HG03095 (cell line): ENCODE data around the gene ZC3H14.
"Not testable (repeated sequence)": the region's sequence is repeated elsewhere in the genome, so short reads cannot be mapped to it uniquely, and the experiment has no call there.

Experiments used
- ATAC-seq: cut with Tn5 transposase; IDR thresholded peaks from one replicate; pipeline ENCODE4 v1.9.1; 2021; ENCODE audit warnings: moderate library complexity; ENCODE audit not compliant: unreplicated experiment

The ZC3H14 gene

GRCh38 chr14:88562831-88563686 is at the start of gene ZC3H14:
Gene ZC3H14 (plus strand): TSS chr14:88563037. CDS start chr14:88563134, 97 bp downstream.
- ATAC-seq, result peak; percentile 92

GRCh38 chr14:88515499-88516221 is 47.2 kb upstream of the ZC3H14 start:
- ATAC-seq, result no peak

DNA sequence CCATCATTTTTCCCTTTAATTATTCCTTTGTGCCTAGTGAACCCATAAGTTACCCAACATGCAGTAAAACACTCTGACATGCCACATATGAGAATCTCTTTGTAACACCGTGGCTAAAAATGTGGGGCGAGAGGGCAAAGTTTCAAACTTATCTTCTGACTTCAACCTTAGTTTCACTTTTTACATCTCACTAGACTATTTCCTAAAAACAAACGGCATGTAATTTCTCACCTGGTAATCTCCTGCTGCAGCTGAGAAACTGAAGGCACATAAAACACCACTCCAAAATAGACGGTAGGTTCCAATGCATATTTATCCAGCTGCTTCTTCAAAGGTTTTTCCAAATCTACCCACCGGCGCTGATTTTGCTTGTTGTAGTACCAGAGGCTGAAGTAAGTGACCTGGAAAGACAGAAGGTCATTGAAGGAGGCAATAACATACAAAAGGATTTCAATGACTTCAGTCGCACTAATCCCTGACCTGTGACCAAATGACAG is 45.9 kb upstream of the ZC3H14 start:
- no peak for ATAC-seq

- ATAC-seq, result no peak
Observed at GRCh38 chr14:88518592-88519512, 44.0 kb upstream of the ZC3H14 start.

GRCh38 chr14:88519907-88520306 is 42.9 kb upstream of the ZC3H14 start:
- no peak for ATAC-seq

DNA sequence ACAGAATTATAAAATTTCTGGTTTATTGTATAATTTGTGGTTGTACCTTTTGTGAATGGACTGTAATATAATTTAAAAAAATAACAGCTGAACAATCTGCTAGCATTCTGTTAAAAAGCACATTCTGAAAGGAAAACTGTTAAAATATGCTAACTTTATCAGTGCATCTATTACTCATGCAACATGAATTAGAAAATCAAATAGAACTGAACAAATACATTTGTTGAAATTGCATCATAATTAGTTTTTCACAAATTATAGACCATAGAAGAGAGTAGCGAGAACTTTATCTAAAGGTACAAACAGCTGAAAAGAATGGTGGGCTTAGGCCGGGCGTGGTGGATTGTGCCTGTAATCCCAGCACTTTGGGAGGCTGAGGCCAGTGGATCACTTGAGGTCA is 41.0 kb upstream of the ZC3H14 start:
- no peak for ATAC-seq

- no peak for ATAC-seq
Observed at GRCh38 chr14:88522393-88522792, 40.4 kb upstream of the ZC3H14 start.

DNA sequence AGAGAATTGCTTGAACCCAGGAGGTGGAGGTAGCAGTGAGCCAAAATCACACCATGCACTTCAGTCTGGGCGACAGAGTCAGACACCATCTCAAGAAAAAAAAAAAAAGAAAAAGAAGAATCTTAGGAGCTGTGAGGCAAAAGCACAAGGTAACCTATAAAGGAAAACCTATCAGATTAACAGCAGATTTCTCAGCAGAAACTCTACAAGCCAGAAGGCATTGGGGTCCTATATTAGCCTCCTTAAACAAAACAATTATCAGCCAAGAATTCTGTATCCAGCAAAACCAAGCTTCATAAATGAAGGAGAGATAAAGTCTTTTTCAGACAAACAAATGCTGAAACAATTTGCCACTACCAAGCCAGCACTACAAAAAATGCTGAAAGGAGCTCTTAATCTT is 32.9 kb upstream of the ZC3H14 start:
- ATAC-seq, result not testable (repeated sequence)

GRCh38 chr14:88533064-88533602 is 29.7 kb upstream of the ZC3H14 start:
- ATAC-seq, result no peak

DNA sequence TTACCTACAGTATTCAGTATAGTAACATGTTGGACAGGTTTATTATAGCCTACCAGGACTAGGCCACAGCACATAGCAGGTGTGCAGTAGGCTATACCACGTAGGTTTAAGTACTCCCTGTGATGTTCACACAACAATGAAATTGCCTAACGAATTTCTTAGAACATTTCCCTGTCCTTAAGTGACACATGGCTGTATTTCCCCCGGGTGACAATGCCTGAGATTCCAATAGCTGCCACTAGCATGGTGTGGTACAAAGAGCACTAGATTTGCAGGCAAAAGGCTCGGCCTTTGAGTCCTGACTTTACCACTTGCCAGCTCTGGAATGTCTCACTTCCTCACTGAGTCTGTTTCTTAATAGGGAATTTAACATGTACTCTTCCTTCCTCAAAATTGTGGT is 27.7 kb upstream of the ZC3H14 start:
- no peak for ATAC-seq

GRCh38 chr14:88535813-88536212 is 27.0 kb upstream of the ZC3H14 start:
- no peak for ATAC-seq

DNA sequence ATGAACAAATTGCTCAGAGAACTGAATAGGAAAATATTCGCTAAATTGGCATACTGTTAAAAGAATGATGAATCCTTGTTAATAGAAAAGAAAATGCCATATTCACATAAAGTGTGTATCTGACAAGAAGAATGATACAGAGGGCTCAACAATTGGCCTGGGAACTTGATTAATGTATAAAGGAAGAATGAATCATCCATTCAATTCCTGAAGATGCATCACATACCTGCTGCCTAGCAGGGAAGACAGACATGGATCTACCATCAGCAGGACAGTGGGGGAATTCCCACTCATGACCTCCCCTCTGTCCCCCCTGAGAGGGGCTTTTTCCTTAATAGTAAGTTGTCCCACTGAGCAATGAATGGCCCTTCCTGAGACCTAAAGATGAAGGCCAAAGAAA is 21.5 kb upstream of the ZC3H14 start:
- no peak for ATAC-seq

GRCh38 chr14:88542857-88543795 is 19.7 kb upstream of the ZC3H14 start:
- no peak for ATAC-seq

DNA sequence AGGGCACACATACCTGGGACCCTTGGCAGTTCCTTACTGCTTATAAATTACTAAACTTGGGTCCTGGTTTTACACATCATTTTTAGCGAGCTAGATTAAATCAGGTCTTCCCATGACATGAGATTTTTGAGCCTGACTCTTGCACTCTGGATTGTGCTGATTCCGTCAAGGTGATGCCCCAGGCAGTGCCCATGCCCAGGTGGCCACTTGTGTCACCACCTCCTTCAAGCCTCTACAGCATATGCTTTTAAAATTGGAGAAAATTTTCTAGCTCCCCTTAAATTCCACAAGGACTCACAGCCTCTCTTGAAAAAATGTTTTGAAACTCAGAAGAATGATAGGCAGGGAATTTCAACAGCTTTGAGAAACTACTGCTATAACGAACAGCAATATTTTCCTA is 17.6 kb upstream of the ZC3H14 start:
- ATAC-seq, result no peak

DNA sequence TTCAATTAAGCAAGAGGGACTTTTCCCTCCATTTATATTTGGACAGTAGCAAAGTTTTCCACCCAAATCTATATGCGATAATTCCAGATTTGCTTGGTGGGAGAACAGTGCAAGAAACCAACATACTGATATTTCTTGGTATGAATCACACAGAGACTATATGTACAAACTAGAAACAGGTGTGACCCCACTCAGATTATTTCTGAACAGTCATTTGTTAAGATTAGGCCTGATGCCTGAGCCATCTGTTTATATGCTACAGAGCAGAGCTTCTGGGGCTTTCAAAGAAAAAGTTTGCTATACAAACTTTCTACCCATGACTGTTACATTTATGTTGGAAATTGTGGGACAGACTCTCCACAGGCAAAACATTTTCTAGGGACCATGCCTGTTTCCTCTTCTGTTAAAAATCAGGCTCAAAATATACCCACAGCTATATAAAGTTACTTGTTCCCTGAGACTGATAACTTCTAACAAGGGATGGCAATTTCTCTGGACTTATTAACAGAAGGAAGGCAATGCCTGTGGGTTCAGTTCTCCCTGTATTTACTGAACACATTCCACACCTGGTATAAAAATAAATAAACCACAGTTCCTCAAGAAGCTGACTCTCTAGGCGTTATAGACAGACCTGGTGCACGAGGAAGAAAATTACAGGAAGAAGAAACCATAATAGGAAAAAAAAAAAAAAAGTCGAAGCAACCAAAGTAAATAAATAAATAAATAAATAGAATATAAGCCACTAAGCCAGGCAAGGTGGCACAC is 16.0 kb upstream of the ZC3H14 start:
- ATAC-seq, result no peak

GRCh38 chr14:88547386-88547780 is 15.5 kb upstream of the ZC3H14 start:
- ATAC-seq, result no peak

DNA sequence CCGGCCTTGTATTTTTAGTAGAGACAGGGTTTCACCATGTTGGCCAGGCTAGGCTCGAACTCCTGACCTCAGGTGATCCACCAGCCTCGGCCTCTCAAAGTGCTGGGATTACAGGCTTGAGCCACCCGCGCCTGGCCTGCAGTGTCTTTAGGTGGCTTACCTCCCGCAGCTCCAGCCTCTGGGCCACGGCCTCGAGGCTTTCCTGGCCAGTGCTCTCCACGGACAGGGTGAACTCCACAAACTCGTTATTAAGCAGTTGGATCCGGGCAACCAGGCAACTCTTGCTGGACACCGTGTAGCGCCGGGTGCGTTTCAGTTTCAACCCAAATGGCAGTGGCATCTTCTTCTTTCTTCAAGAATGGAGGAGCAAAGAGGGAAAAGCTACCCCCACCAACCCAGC is 12.8 kb upstream of the ZC3H14 start:
- ATAC-seq, result no peak

DNA sequence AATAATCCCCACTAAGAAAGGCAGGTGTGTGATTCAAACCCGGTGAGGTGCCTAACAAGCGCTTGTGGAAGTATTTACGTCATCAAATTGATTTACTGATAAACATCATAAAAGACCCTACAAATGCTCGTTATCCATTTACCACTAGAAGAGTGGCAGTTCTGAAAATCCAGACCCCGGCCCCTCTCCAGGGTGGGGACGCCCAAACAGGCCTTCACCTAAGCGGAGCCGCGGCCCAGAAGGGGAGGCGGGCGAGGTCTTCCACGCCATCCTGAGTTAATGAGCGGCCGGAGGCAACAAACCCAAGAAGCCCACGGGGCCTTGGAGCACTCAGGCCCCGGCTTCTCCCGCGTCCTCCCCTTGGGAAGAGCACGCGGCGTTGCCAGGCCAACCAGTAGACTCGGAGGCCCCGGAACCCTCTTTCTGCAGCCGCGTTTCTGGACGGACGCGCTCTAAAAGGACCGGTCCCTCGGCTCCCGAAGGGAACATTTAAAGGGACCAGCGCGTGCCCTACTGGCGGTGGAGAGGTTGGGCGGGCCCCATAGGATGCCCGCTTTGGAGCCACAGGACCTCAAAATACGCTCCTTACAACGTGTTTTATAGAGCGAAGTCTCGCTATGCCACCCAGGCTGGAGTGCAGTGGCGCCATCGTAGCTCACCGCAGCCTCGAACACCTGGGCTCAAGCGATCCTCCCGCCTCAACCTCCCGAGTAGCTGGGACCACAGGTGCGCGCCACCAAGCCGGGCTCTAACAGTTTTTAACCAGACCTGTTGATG is 11.6 kb upstream of the ZC3H14 start:
- no peak for ATAC-seq
